ENCODE measurements around the gene ABT1.

ABT1 gene

GRCh38 chr6:26571592-26572296 is 25.0 kb upstream of the ABT1 start:
- DNase-seq (ENCODE audit: low read depth in 2 of 2): peak in 1 of 2 donors; percentile 38

GRCh38 chr6:26575494-26575939 is 21.2 kb upstream of the ABT1 start:
- no peak for DNase-seq (ENCODE audit: low read depth in 2 of 2)

GRCh38 chr6:26576407-26576843 is 20.3 kb upstream of the ABT1 start:
- DNase-seq (ENCODE audit: low read depth in 2 of 2): no peak

GRCh38 chr6:26576929-26577719 is 19.6 kb upstream of the ABT1 start:
- peak; percentile 62 for DNase-seq (ENCODE audit: low read depth in 2 of 2)

GRCh38 chr6:26577720-26578072 is 19.1 kb upstream of the ABT1 start:
- DNase-seq (ENCODE audit: low read depth in 2 of 2): no peak

GRCh38 chr6:26578279-26578678 is 18.5 kb upstream of the ABT1 start:
- no peak for DNase-seq (ENCODE audit: low read depth in 2 of 2)

- no peak for DNase-seq (ENCODE audit: low read depth in 2 of 2)
Measured at GRCh38 chr6:26578741-26579140, 18.0 kb upstream of the ABT1 start.

- DNase-seq (ENCODE audit: low read depth in 2 of 2): no peak
Measured at GRCh38 chr6:26581164-26581915, 15.4 kb upstream of the ABT1 start.

GRCh38 chr6:26588965-26589364 is 7.8 kb upstream of the ABT1 start:
- no peak for DNase-seq (ENCODE audit: low read depth in 2 of 2)

- DNase-seq (ENCODE audit: low read depth in 2 of 2): no peak
Measured at GRCh38 chr6:26592649-26593048, 4.1 kb upstream of the ABT1 start.

- DNase-seq (ENCODE audit: low read depth in 2 of 2): no peak
Measured at GRCh38 chr6:26593278-26594130, 3.2 kb upstream of the ABT1 start.

GRCh38 chr6:26594131-26594498 is 2.6 kb upstream of the ABT1 start:
- no peak for DNase-seq (ENCODE audit: low read depth in 2 of 2)

- DNase-seq (ENCODE audit: low read depth in 2 of 2): peak in 1 of 2 donors; percentile 46
Measured at GRCh38 chr6:26594730-26595632, 1.8 kb upstream of the ABT1 start.

- peak; percentile 77 to 83 for DNase-seq (ENCODE audit: low read depth in 2 of 2)
Measured at GRCh38 chr6:26595669-26596269, 984 bp upstream of the ABT1 start.

GRCh38 chr6:26597389-26597766 is 625 bp downstream of the ABT1 start:
- no peak for DNase-seq (ENCODE audit: low read depth in 2 of 2)

GRCh38 chr6:26597821-26598220 is 1.1 kb downstream of the ABT1 start:
- no peak for DNase-seq (ENCODE audit: low read depth in 2 of 2)

GRCh38 chr6:26598267-26598666 is 1.5 kb downstream of the ABT1 start:
- DNase-seq (ENCODE audit: low read depth in 2 of 2): no peak

GRCh38 chr6:26599134-26599533 is 2.4 kb downstream of the ABT1 start:
- no peak for DNase-seq (ENCODE audit: low read depth in 2 of 2)

- DNase-seq (ENCODE audit: low read depth in 2 of 2): no peak
Measured at GRCh38 chr6:26599591-26599990, 2.8 kb downstream of the ABT1 start.

GRCh38 chr6:26600759-26601158 is 4.0 kb downstream of the ABT1 start:
- no peak for DNase-seq (ENCODE audit: low read depth in 2 of 2)
